GM23338 (cell line): ENCODE data around the gene GPC5. TPM values are rescaled to one million over a fixed set of nuclear protein-coding genes. Genes with fewer than 3 reads are reported as not detected.

ENCODE experiments used
- ATAC-seq: fragments of 200-7000 bp; cut with Tn5 transposase; 3 replicates; pipeline ENCODE4 v1.9.1; 2020
- DNase-seq: peaks from one replicate; pipeline ENCODE4 v3.0.0-alpha.2; 2015; ENCODE audit warnings: low spot score
- H2AFZ ChIP-seq: fragments of 200-600 bp; sonication (generic); 2 replicates; pipeline ENCODE4 v1.8.0; 2016; ENCODE audit warnings: antibody characterized with exemption, mild to moderate bottlenecking, moderate library complexity
- H3F3A ChIP-seq: fragments of 200-600 bp; sonication (generic); replicated peaks from 2 replicates; pipeline ENCODE4 v1.8.0; 2017; ENCODE audit warnings: antibody characterized with exemption, mixed run types, low read depth
- H3K27ac ChIP-seq: fragments of 200-600 bp; sonication (generic); 2 replicates; pipeline ENCODE4 v1.6.1; 2016; ENCODE audit warnings: low read depth
- H3K27me3 ChIP-seq: fragments of 200-600 bp; sonication (generic); 2 replicates; pipeline ENCODE4 v1.8.0; 2016; ENCODE audit warnings: mild to moderate bottlenecking, mixed run types, moderate library complexity; ENCODE audit not compliant: insufficient read depth
- H3K36me3 ChIP-seq: fragments of 200-600 bp; sonication (generic); 2 replicates; pipeline ENCODE4 v1.8.0; 2016; ENCODE audit warnings: mild to moderate bottlenecking; ENCODE audit not compliant: insufficient read depth
- H3K4me1 ChIP-seq: fragments of 200-600 bp; sonication (generic); 2 replicates; pipeline ENCODE4 v1.8.0; 2016; ENCODE audit warnings: mild to moderate bottlenecking, moderate library complexity; ENCODE audit not compliant: insufficient read depth
- H3K4me2 ChIP-seq: fragments of 200-600 bp; sonication (generic); 2 replicates; pipeline ENCODE4 v1.7.1; 2017; ENCODE audit warnings: mixed run types
- H3K4me3 ChIP-seq: fragments of 200-600 bp; sonication (generic); 2 replicates; pipeline ENCODE4 v1.6.1; 2016; ENCODE audit warnings: mixed run types
- H3K79me2 ChIP-seq: fragments of 200-600 bp; sonication (generic); replicated peaks from 2 replicates; pipeline ENCODE4 v1.8.0; 2017; ENCODE audit warnings: mild to moderate bottlenecking; ENCODE audit not compliant: insufficient read depth
- H3K9me2 ChIP-seq: fragments of 200-600 bp; sonication (generic); 2 replicates; pipeline ENCODE4 v1.8.0; 2017; ENCODE audit not compliant: insufficient read depth
- H4K20me1 ChIP-seq: fragments of 200-600 bp; sonication (generic); replicated peaks from 2 replicates; pipeline ENCODE4 v1.8.0; 2017; ENCODE audit warnings: mild to moderate bottlenecking; ENCODE audit not compliant: insufficient read depth
- H3K27ac Mint-ChIP-seq: 2 replicates; pipeline ENCODE4 v1.8.0; 2020; ENCODE audit warnings: inconsistent platforms, mild to moderate bottlenecking, moderate library complexity, mixed read lengths
- H3K27me3 Mint-ChIP-seq: 3 replicates; pipeline ENCODE4 v1.8.0; 2022; ENCODE audit warnings: low read depth, mild to moderate bottlenecking, moderate library complexity, mixed read lengths, inconsistent platforms; ENCODE audit not compliant: insufficient read depth, poor library complexity
- H3K36me3 Mint-ChIP-seq: 3 replicates; pipeline ENCODE4 v1.8.0; 2021; ENCODE audit warnings: low read depth, mild to moderate bottlenecking, inconsistent platforms, moderate library complexity, mixed read lengths
- H3K4me1 Mint-ChIP-seq: 3 replicates; pipeline ENCODE4 v1.8.0; 2020; ENCODE audit warnings: mild to moderate bottlenecking, inconsistent platforms, mixed read lengths
- H3K4me3 Mint-ChIP-seq: 3 replicates; pipeline ENCODE4 v1.8.0; 2021; ENCODE audit warnings: moderate library complexity, mild to moderate bottlenecking, inconsistent platforms, mixed read lengths
- H3K9me3 Mint-ChIP-seq: 3 replicates; pipeline ENCODE4 v1.8.0; 2020; ENCODE audit warnings: moderate library complexity, mild to moderate bottlenecking, inconsistent platforms, mixed read lengths
- CREB1 ChIP-seq: fragments of 250-450 bp; sonication (Bioruptor Pico); IDR thresholded peaks from 2 replicates; pipeline ENCODE4 v1.5.0; 2020; ENCODE audit warnings: low read depth, mild to moderate bottlenecking, moderate library complexity
- JUNB ChIP-seq: IDR thresholded peaks from one replicate; pipeline ENCODE4 v1.6.1; 2016; ENCODE audit warnings: antibody characterized with exemption; ENCODE audit not compliant: unreplicated experiment
- POLR2AphosphoS5 ChIP-seq: IDR thresholded peaks from 2 replicates; pipeline ENCODE4 v1.6.1; 2016; ENCODE audit warnings: antibody characterized with exemption, low read depth
- REST ChIP-seq: IDR thresholded peaks from one replicate; pipeline ENCODE4 v1.6.1; 2018; ENCODE audit warnings: antibody characterized with exemption; ENCODE audit not compliant: unreplicated experiment
- ZNF331 ChIP-seq: fragments of 250-450 bp; sonication (Bioruptor Pico); IDR thresholded peaks from 2 replicates; pipeline ENCODE4 v1.5.0; 2020; ENCODE audit warnings: low read depth, mild to moderate bottlenecking, moderate library complexity
- polyA plus RNA-seq: library from polyadenylated mRNA; unstranded; fragments of >200 nt; fragmentation: Nextera tagmentation; extraction: Ambion mirVana; gene quantifications from 2 replicates; pipeline ENCODE4 v1.2.1, GENCODE V29; 2016
- total RNA-seq: library from RNA; depleted of rRNA; stranded (reverse); fragments of >200 nt; shearing (Covaris generic); gene quantifications from 2 replicates; pipeline ENCODE4 v1.2.3, GENCODE V29; 2014
- TF ChIP-seq, protein P1 (sequence below): fragments of 250-450 bp; sonication (Bioruptor Pico); IDR thresholded peaks from 2 replicates; pipeline ENCODE4 v1.5.0; 2020; ENCODE audit warnings: mild to moderate bottlenecking, moderate library complexity

GPC5 gene
- total and polyA plus RNA-seq, 2 experiments from 2014 or later = 0.95 to 1.1 TPM

GRCh38 chr13:91747186-91747585, 348.8 kb downstream of the GPC5 start (continued):
- TF ChIP-seq, protein P1, sequence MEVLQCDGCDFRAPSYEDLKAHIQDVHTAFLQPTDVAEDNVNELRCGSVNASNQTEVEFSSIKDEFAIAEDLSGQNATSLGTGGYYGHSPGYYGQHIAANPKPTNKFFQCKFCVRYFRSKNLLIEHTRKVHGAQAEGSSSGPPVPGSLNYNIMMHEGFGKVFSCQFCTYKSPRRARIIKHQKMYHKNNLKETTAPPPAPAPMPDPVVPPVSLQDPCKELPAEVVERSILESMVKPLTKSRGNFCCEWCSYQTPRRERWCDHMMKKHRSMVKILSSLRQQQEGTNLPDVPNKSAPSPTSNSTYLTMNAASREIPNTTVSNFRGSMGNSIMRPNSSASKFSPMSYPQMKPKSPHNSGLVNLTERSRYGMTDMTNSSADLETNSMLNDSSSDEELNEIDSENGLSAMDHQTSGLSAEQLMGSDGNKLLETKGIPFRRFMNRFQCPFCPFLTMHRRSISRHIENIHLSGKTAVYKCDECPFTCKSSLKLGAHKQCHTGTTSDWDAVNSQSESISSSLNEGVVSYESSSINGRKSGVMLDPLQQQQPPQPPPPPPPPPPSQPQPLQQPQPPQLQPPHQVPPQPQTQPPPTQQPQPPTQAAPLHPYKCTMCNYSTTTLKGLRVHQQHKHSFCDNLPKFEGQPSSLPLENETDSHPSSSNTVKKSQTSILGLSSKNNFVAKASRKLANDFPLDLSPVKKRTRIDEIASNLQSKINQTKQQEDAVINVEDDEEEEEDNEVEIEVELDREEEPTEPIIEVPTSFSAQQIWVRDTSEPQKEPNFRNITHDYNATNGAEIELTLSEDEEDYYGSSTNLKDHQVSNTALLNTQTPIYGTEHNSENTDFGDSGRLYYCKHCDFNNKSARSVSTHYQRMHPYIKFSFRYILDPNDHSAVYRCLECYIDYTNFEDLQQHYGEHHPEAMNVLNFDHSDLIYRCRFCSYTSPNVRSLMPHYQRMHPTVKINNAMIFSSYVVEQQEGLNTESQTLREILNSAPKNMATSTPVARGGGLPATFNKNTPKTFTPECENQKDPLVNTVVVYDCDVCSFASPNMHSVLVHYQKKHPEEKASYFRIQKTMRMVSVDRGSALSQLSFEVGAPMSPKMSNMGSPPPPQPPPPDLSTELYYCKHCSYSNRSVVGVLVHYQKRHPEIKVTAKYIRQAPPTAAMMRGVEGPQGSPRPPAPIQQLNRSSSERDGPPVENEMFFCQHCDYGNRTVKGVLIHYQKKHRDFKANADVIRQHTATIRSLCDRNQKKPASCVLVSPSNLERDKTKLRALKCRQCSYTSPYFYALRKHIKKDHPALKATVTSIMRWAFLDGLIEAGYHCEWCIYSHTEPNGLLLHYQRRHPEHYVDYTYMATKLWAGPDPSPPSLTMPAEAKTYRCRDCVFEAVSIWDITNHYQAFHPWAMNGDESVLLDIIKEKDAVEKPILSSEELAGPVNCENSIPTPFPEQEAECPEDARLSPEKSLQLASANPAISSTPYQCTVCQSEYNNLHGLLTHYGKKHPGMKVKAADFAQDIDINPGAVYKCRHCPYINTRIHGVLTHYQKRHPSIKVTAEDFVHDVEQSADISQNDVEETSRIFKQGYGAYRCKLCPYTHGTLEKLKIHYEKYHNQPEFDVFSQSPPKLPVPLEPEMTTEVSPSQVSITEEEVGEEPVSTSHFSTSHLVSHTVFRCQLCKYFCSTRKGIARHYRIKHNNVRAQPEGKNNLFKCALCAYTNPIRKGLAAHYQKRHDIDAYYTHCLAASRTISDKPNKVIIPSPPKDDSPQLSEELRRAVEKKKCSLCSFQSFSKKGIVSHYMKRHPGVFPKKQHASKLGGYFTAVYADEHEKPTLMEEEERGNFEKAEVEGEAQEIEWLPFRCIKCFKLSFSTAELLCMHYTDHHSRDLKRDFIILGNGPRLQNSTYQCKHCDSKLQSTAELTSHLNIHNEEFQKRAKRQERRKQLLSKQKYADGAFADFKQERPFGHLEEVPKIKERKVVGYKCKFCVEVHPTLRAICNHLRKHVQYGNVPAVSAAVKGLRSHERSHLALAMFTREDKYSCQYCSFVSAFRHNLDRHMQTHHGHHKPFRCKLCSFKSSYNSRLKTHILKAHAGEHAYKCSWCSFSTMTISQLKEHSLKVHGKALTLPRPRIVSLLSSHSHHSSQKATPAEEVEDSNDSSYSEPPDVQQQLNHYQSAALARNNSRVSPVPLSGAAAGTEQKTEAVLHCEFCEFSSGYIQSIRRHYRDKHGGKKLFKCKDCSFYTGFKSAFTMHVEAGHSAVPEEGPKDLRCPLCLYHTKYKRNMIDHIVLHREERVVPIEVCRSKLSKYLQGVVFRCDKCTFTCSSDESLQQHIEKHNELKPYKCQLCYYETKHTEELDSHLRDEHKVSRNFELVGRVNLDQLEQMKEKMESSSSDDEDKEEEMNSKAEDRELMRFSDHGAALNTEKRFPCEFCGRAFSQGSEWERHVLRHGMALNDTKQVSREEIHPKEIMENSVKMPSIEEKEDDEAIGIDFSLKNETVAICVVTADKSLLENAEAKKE (CRISPR knock-in tag) = no peak
- TF ChIP-seq JUNB = no peak
- no peak for TF ChIP-seq ZNF331 (CRISPR knock-in tag)
- TF ChIP-seq POLR2AphosphoS5 = no peak

GRCh38 chr13:91748416-91749089, 350.1 kb downstream of the GPC5 start:
- H3K36me3 ChIP-seq = no peaks in the 10 kb centered on the region
- ATAC-seq (no peak), DNase-seq (no peak)
- H3K27me3 Mint-ChIP-seq = no peaks in the 10 kb centered on the region
- no peaks in the 10 kb centered on the region for H3K79me2 ChIP-seq
- no peak overlapping the region for H2AFZ ChIP-seq
- H3K27me3 ChIP-seq = no peaks in the 10 kb centered on the region
- H3K4me1 Mint-ChIP-seq = no peaks in the 10 kb centered on the region; the same call in 2 of the 3 replicates
- no peaks in the 10 kb centered on the region for H3K9me3 Mint-ChIP-seq
- no peaks in the 10 kb centered on the region for H4K20me1 ChIP-seq
- no peaks in the 10 kb centered on the region for H3K36me3 Mint-ChIP-seq
- H3F3A ChIP-seq = no peaks in the 10 kb centered on the region
- no peaks in the 10 kb centered on the region for H3K4me1 ChIP-seq
- peaks cover 7% of the 10 kb centered on the region; the same call in 1 of the 2 replicates for H3K9me2 ChIP-seq
- H3K4me3 Mint-ChIP-seq = no peak overlapping the region
- H3K27ac ChIP-seq = no peak overlapping the region
- no peak overlapping the region for H3K4me2 ChIP-seq
- no peak overlapping the region for H3K27ac Mint-ChIP-seq
- no peak overlapping the region for H3K4me3 ChIP-seq
- TF ChIP-seq REST = no peak
- TF ChIP-seq CREB1 (CRISPR knock-in tag) = no peak
- TF ChIP-seq JUNB = no peak
